ENCODE data around the gene TEX30.
"Not testable (repeated sequence)": the region's sequence is repeated elsewhere in the genome, so short reads cannot be mapped to it uniquely, and the experiment has no call there.

The TEX30 gene

GRCh38 chr13:102773441-102774213, at the start of gene TEX30:
TSS of gene TEX30 (minus strand) at chr13:102773786. CDS start at chr13:102770026, 3,760 bp downstream.
- peak; percentile 57 to 82 (median 78) for DNase-seq (ENCODE audit: low read depth in 3 of 3, low spot score in 1 of 3)

GRCh38 chr13:102817907-102818306, 44.3 kb upstream of the TEX30 start:
- no peak for DNase-seq (ENCODE audit: low read depth in 3 of 3, low spot score in 1 of 3)

- DNase-seq (ENCODE audit: low read depth in 3 of 3, low spot score in 1 of 3) = no peak
Measured at GRCh38 chr13:102817241-102817640, 43.7 kb upstream of the TEX30 start.

GRCh38 chr13:102816708-102817107, 43.1 kb upstream of the TEX30 start:
- DNase-seq (ENCODE audit: low read depth in 3 of 3, low spot score in 1 of 3) = no peak

GRCh38 chr13:102815788-102816187, 42.2 kb upstream of the TEX30 start:
- no peak for DNase-seq (ENCODE audit: low read depth in 3 of 3, low spot score in 1 of 3)

GRCh38 chr13:102814793-102815192, 41.2 kb upstream of the TEX30 start:
- DNase-seq (ENCODE audit: low read depth in 3 of 3, low spot score in 1 of 3) = no peak

GRCh38 chr13:102814025-102814607, 40.5 kb upstream of the TEX30 start:
- DNase-seq (ENCODE audit: low read depth in 3 of 3, low spot score in 1 of 3) = no peak

GRCh38 chr13:102812611-102813287, 39.2 kb upstream of the TEX30 start:
- no peak for DNase-seq (ENCODE audit: low read depth in 3 of 3, low spot score in 1 of 3)

- DNase-seq (ENCODE audit: low read depth in 3 of 3, low spot score in 1 of 3) = no peak
Measured at GRCh38 chr13:102807699-102808098, 34.1 kb upstream of the TEX30 start.

- DNase-seq (ENCODE audit: low read depth in 3 of 3, low spot score in 1 of 3) = no peak
Measured at GRCh38 chr13:102805680-102806079, 32.1 kb upstream of the TEX30 start.

GRCh38 chr13:102800145-102801041, 26.8 kb upstream of the TEX30 start:
- DNase-seq (ENCODE audit: low read depth in 3 of 3, low spot score in 1 of 3) = peak; percentile 38 to 76 (median 58)

GRCh38 chr13:102799426-102800144, 26.0 kb upstream of the TEX30 start:
- DNase-seq (ENCODE audit: low read depth in 3 of 3, low spot score in 1 of 3) = no peak

GRCh38 chr13:102798581-102799425, 25.2 kb upstream of the TEX30 start, which contains the start of the genes BIVM and POGLUT2:
TSS of gene BIVM (plus strand) at chr13:102799119. CDS start at chr13:102807268, 8,149 bp downstream.
TSS of gene POGLUT2 (minus strand) at chr13:102798976. CDS start at chr13:102798670, 306 bp downstream.
- peak in 1 of 3 donors; percentile 51 for DNase-seq (ENCODE audit: low read depth in 3 of 3, low spot score in 1 of 3)

- no peak for DNase-seq (ENCODE audit: low read depth in 3 of 3, low spot score in 1 of 3)
Measured at GRCh38 chr13:102793611-102794355, 20.2 kb upstream of the TEX30 start.

- DNase-seq (ENCODE audit: low read depth in 3 of 3, low spot score in 1 of 3) = no peak
Measured at GRCh38 chr13:102792396-102792795, 18.8 kb upstream of the TEX30 start.

GRCh38 chr13:102788683-102789082, 15.1 kb upstream of the TEX30 start:
- DNase-seq (ENCODE audit: low read depth in 3 of 3, low spot score in 1 of 3) = no peak

GRCh38 chr13:102784483-102784882, 10.9 kb upstream of the TEX30 start:
- DNase-seq (ENCODE audit: low read depth in 3 of 3, low spot score in 1 of 3) = no peak

GRCh38 chr13:102781591-102781990, 8.0 kb upstream of the TEX30 start:
- no peak for DNase-seq (ENCODE audit: low read depth in 3 of 3, low spot score in 1 of 3)

- DNase-seq (ENCODE audit: low read depth in 3 of 3, low spot score in 1 of 3) = not testable (repeated sequence)
Measured at GRCh38 chr13:102780656-102781055, 7.1 kb upstream of the TEX30 start.
